Coronary artery (tissue), 2 donors: ENCODE data around the gene SFT2D3.

ENCODE experiments used
- DNase-seq: peaks from one replicate; pipeline ENCODE4 v3.0.0-alpha.2; 2017; ENCODE audit warnings: low spot score
- H3K27ac ChIP-seq, 2 donors: fragments of 200-600 bp; sonication (generic); one replicate each; pipeline ENCODE4 v1.5.1; 2016 to 2019
- H3K4me3 ChIP-seq: fragments of 200-600 bp; sonication (generic); 2 replicates; pipeline ENCODE4 v1.5.1; 2016; ENCODE audit warnings: mild to moderate bottlenecking, moderate library complexity
- TF ChIP-seq, protein P1 (sequence below): fragments of 200-600 bp; sonication (generic); IDR thresholded peaks from one replicate; pipeline ENCODE4 v1.5.1; 2019; ENCODE audit warnings: antibody characterized with exemption

The SFT2D3 gene

DNA sequence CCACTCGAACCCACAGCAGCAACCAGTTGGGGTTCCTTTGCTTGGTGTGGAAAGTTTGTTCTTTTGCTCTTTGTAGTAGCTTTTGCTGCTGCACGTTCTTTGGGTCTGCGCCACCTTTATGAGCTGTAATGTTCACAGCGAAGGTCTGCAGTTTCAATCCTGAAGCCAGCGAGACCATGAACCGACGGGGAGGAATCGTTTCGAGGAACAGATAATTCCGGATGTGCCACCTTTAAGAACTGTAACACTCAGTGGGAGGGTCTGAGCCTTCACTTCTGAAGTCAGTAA lies 41.1 kb upstream of the SFT2D3 start:
- DNase-seq, result no peak
- Histone ChIP-seq H3K4me3 (peak overlapping the region; percentile 49), H3K27ac (peak overlapping the region in 1 of 2 donors; percentile 89)
- TF ChIP-seq, protein P1, sequence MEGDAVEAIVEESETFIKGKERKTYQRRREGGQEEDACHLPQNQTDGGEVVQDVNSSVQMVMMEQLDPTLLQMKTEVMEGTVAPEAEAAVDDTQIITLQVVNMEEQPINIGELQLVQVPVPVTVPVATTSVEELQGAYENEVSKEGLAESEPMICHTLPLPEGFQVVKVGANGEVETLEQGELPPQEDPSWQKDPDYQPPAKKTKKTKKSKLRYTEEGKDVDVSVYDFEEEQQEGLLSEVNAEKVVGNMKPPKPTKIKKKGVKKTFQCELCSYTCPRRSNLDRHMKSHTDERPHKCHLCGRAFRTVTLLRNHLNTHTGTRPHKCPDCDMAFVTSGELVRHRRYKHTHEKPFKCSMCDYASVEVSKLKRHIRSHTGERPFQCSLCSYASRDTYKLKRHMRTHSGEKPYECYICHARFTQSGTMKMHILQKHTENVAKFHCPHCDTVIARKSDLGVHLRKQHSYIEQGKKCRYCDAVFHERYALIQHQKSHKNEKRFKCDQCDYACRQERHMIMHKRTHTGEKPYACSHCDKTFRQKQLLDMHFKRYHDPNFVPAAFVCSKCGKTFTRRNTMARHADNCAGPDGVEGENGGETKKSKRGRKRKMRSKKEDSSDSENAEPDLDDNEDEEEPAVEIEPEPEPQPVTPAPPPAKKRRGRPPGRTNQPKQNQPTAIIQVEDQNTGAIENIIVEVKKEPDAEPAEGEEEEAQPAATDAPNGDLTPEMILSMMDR, result no peak

DNA sequence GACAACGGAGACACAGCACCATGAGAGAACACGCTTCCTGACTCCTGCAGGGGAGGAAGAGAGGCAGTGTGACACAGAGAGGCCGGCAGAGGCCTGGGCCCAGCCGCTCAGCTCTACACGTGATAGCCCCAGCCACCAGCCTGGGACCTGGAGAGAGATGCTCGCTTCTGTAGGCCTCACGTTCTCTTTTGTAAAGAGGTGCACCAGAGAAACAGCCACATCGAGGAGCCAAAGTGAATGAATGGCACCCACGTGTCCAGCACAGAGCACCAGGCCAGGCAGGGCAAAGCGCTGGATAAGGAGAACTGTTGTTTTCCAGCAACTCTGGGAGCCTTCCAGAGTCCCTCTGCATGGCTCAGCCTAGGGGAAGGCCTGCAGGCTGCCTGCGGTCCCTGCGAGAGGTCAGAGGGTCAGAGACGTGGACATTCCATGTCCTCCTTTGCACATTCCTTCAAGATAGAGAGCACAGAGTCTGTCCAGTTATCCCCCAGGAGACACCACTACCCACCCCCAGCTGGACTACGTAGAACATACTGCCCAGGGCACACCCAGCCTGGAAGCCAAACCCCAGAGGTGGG lies 40.1 kb upstream of the SFT2D3 start:
- H3K27ac ChIP-seq, result peak overlapping the region in 1 of 2 donors; percentile 89
- no peak for DNase-seq
- peak overlapping the region; percentile 49 for H3K4me3 ChIP-seq
- TF ChIP-seq, protein P1, result no peak

DNA sequence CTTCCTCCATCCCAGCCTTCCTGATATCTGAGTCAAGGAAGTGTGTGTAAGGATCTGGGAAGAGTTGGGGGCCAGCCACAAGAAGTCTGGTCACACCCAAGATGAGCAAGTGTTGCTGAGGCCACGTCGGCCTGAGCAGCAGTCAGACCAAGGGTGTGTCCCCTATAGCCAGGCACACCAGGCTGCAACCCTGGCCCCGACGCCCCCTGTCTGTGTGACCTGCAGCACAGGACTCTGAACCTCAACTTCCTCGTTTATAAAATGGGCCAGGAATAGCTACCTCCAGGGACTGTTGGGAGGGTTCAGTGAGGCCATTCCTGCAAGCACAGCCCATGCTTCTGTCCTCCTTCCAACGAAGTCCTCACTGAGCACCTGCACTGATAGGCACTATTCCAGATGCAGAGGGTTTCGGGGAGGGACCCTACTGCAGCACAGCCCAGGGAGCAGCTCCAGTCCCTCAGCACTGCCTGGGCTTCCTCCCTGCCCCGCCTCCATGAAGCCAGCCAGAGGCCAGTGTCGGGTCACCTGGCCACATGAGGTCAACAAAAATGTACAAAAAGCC lies 39.3 kb upstream of the SFT2D3 start:
- TF ChIP-seq, protein P1, result no peak
- DNase-seq, result no peak
- peak overlapping the region in 1 of 2 donors; percentile 89 for H3K27ac ChIP-seq
- peak overlapping the region; percentile 49 for H3K4me3 ChIP-seq

DNA sequence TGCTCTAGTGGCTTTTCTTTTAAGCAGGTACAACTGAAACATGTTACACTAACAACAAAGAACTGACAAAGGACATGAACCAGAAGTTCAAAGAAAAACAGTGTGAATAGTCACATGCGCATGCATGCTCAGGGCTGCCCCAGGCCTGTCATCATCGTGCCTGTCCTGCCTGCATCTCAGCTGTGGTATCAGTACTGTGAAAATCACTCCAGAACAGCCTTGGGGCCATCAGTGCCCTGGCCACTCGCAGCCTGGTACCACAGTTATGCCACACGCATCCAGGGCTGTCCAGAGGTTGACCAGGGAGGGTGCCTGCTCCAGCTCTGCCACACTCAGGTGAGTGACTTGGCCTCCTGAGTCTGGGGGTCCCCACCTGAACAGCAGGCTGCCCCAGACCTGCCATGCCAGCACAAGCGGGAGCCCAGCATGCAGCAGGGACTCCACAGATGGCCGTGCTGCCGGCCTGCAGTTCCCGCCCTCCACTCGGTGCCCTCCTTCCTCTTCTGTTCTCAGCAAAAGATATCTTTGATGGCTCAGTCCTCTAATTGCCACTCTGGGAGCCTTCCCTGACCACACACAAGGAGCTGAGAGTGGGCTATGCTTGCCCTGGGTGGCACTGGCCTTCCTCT lies 38.2 kb upstream of the SFT2D3 start:
- Histone ChIP-seq H3K4me3 (peak overlapping the region; percentile 71), H3K27ac (peak overlapping the region; percentile 61 to 87)
- DNase-seq, result peak; percentile 62
- TF ChIP-seq, protein P1, result no peak

DNA sequence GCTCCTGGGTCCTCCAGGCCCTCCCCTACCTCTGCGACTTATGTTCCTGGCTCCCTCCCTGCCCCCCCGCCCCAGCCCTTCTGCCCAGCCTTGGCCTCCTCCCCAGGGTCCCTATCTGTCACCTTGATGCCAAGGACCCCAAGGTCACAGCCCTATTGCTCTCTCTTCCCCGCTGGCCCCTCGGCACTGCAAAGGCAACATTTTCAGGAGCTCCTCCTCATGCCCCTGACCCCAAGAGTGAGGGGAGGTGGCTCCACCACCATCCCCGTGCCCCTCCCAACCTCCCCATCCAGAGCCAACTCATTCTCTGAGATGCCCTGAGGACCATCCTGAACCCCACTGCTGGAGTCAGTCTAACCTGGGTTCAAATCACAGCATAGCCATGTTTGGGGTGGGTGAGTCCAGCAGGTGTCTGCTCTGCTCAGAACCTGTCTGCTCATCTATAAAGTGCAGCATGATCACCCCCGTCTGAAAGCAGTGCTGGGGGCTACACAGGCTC lies 37.7 kb upstream of the SFT2D3 start:
- DNase-seq, result no peak
- TF ChIP-seq, protein P1, result no peak
- Histone ChIP-seq H3K27ac (peak overlapping the region; percentile 61 to 87), H3K4me3 (peak overlapping the region; percentile 71)

DNA sequence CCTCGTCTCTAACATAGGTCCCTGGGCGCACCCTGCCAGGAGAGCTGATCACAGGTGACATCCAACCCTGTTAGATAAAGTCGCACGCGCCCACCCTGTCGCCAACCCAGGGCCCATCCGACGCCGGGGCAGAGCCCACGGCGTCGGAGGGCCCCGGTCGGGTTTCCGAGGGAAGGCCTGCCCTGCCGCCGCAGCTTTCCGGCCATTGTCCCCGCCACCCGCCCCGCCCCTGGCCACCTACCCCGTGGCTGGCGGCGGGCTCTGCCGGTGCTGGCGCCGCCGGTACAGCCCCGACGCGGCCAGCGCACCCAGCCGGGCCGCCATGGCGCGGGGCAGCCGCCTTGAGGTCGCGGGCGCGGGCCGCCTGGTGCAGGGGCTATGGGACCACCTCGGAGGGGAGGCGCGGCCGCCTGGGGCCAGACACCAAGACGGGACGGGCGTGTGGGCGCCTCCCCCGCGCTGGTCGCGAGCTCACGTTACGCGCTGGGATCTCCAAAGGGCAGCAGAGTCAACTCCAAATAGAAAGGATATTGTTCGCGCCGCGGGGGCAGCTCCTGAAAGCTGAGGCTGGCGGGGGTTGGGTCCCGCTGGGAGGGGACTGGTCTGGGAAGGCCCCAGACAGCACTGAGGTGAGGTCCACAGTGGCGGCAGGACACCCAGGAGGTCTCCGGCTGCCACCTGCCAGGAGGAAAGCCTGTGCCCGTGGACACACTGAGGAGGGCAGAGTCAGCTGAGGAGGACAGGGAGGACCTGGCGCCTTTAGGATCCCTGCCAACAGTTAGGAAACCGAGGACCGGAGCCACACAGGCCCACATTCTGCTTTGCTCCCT lies 37.0 kb upstream of the SFT2D3 start:
- TF ChIP-seq, protein P1, result no peak
- DNase-seq, result peak; percentile 74
- H3K27ac ChIP-seq, result peak overlapping the region; percentile 61 to 87
- H3K4me3 ChIP-seq, result peak overlapping the region; percentile 71
